Adipose tissue (tissue), 3 donors: ENCODE measurements around the gene SYNDIG1. TPM values are rescaled to one million over a fixed set of nuclear protein-coding genes. Genes with fewer than 3 reads are reported as not detected.

ENCODE experiments used
- H3K27ac ChIP-seq: one replicate; pipeline ENCODE4 v1.5.1; 2013; ENCODE audit warnings: low read depth, low read length
- WGBS, 3 donors: extraction: QIAGEN DNeasy Blood & Tissue Kit; methylation state at CpG; one replicate each; pipeline ENCODE4 v1.1.7; 2013; 5-methylcytosine and 5-hydroxymethylcytosine counted together
- polyA plus RNA-seq, 3 donors: library from polyadenylated mRNA; stranded (reverse); fragments of 200-250 nt; gene quantifications; one replicate each; pipeline ENCODE4 v1.2.3, GENCODE V29; 2013
- donor health status: healthy with polysubstance abuse.
- donor health status: Bipolar disorder and iron deficiency.
- donor health status: healthy.

SYNDIG1 gene
- polyA plus RNA-seq, 3 donors: 0.07 to 0.10 TPM; not detected in 1

DNA sequence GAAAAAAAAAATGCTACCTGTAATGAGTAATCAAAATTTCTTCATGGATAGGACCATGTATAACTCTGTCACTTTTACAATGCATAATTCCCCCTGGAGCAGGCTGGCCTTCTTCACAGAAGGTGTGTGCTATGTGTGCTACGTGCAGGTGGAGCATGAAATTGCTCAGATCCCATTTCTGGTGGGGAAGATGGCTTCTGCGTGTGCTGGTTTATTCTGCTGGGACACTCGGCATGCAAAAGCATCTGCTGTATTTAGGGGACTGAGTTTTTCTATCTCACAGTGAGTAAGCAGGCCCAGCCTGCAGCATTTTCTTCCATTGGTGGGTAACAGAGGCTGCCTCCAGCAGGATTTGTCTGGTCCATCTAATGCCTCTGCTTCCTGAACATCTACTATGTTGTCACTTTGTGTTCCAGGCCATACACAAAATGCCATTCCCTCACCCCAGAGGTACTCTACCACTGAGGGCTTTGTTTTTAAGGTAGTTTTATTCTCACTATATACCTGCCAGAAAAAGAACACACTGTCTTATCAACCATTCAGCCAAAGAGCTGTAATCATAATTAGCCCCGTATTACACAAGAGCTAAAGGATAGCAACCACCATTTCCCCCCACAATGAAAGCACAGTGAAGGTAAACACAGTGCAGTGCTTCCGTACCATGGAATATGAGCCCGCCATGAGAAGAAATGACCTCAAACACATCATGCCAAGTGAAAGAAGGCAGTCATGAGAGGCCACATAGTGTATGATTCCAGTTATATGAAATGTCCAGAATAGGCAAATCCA is 62.4 kb downstream of the SYNDIG1 start:
- WGBS, 3 donors: 75 to 85% (median 83%) methylated on average over 6 of the region's 6 CpGs
- no peak overlapping the region for H3K27ac ChIP-seq

DNA sequence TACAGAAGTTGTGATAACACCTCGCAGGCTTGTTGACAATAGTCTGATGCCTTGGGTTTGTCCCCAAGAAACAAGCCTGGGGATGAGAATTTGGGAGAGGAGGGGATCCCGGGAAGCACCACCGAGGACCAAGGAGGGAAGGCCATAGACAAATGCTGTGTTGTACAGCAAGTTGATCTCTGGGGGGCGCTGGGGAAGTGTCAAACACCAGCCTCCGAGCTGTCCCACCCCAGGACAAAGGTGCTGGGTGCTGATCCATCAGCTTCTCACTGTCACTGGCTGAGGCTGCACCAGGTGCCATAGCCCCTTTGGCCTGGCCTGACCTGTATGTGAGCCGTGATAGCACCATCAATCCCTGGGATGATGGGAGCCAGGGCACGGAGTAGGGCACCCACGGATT is 64.0 kb downstream of the SYNDIG1 start:
- WGBS, 3 donors: 78 to 89% (median 88%) methylated on average over 8 of the region's 8 CpGs
- no peak overlapping the region for H3K27ac ChIP-seq

DNA sequence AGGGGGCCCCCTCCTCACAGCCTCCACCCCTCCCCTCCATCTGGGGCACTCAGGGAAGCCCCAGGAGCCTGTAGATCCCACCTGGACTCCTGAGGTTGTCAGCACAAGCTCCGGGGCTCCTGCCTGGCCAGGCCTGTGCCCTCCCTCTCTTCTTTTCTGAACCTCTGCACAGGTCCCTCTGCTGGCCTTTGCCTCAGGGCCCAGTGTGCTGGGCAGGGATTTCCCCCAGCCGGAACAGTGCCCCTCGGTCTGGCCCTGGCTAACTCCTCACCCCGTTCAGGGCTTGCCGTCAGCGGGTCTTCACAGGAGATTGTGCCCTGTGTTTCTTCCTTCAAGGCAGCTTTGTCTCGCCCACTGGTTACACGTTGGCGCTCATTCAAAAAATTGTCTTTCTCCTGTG is 64.9 kb downstream of the SYNDIG1 start:
- WGBS, 3 donors: 83 to 86% (median 84%) methylated on average over 9 of the region's 9 CpGs
- H3K27ac ChIP-seq: no peak overlapping the region

DNA sequence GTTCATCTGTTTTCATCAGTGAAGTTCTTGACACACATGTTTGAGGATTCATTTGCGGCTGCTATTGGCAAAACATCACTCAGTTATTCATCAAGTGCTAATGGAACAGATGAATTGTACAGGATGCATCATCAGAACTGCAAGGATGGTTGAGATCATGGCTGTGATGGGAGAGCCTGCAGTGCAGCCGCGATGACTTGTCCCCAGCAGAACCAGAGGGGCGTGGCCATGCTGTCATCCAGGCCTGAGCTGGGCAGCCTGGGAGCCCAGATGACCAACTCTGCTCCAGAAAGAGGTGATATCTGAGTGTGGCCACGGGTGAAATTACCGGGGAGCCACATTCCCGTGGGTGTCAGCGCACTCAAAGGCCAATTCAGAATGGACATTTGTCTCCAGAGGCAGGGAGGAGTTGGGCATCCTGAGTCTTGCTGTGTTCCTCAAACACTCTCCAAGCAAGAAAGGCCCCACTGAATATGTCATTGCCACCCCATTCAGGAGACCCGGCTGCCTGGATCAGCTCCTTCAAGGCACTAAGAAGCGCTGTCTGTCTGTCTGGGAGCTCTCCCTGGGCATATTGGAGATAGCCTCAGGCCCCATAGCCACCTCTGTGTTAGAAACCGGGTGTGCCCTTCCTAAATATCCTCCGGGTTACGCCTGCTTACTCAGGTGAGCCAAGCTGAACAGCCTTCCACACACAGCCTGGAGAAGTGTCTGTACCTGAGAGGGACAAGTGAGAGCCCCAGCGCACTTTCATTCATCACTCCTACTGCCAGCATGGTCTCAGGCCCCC is 66.7 kb downstream of the SYNDIG1 start:
- H3K27ac ChIP-seq: no peak overlapping the region
- WGBS, 3 donors: 89 to 94% (median 93%) methylated on average over 14 of the region's 14 CpGs

DNA sequence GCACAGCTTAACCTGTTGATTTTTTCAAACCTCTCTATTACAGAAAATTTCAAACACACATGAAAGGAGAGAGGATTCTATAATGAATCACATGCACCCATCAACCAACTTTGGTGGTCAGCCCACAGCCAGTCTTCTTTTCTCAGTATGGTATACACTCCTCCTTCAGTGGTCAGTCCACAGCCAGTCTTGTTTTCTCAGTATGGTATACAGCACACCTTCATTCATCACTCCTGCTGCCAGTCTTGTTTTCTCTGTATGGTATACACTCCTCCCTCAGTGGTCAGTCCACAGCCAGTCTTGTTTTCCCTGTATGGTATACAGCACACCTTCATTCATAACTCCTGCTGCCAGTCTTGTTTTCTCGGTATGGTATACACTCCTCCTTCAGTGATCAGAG is 67.8 kb downstream of the SYNDIG1 start:
- no peak overlapping the region for H3K27ac ChIP-seq
- WGBS, 3 donors: 92 to 93% (median 93%) methylated on average over 1 of the region's 1 CpG

DNA sequence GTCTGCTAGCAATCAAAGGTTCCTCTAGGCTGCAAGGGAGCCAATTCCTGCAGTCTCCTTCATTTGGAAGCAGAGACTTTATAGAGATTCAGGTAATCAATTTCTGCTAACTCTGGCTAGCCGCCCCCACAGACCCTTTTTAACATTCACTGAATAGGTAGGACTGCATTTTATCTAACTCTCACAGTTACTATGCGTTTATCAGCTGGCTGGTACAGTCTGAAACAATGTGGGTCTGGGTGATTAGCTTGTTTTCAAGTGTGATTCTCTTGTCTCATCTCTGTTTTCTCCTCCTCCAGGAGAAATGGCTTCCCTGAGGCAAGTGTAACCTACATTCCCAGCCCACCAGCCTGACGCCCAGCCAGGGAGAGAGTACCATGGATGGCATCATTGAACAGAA is 73.3 kb downstream of the SYNDIG1 start:
- no peak overlapping the region for H3K27ac ChIP-seq
- 66 to 83% (median 76%) methylated on average over 3 of the region's 3 CpGs for WGBS, 3 donors

DNA sequence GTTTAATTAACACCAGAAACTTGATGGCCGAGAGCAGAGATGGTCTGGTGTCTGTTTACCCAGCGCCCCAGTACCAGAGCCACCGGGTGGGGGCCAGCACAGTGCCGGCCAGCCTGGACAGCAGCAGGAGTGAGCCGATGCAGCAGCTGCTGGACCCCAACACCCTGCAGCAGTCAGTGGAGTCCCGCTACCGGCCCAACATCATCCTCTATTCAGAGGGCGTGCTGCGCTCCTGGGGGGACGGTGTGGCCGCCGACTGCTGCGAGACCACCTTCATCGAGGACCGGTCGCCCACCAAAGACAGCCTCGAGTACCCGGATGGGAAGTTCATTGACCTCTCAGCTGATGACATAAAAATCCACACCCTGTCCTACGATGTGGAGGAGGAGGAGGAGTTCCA is 73.7 kb downstream of the SYNDIG1 start:
- 79 to 91% (median 88%) methylated on average over 19 of the region's 19 CpGs for WGBS, 3 donors
- no peak overlapping the region for H3K27ac ChIP-seq

DNA sequence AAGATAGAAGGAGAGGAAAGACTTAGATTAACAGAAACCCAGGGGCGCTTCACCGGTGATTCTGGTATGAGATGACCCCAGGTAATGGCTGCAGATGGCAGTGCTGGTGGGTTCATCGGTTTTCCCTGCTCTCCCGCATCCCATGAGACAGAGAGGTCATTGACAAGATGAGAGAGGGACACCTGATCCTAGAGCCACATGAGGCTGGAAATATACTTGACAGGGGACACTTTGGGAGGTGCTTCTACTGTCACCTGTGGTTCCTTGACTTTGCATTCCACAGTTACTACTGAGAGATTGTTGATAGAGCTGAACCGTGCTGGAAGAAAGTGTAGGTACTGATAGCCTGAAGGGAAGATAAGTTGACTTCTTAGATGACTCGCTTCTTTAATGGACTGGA is 74.3 kb downstream of the SYNDIG1 start:
- no peak overlapping the region for H3K27ac ChIP-seq
- 78 to 95% (median 92%) methylated on average over 6 of the region's 6 CpGs for WGBS, 3 donors

DNA sequence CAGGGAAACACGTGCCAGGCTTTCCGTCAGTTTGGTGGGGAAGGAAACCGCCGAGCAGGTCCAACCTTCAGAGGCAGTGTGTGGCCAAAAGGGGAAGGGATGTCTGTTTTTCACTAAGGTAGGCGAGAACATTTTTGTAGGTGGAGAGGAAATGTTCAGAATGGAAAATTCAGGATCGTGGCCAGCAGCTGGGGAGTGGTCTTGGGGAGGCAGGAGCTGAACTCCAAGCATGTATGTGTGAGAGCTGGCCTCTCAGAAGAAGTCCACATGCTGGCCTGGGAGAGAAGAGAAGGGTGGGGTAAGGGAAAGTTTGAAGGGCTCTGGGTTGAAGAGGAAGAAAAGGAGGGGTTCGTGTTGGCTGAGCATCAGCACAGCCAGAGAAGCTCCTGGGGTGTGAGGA is 74.9 kb downstream of the SYNDIG1 start:
- 49 to 69% (median 55%) methylated on average over 7 of the region's 7 CpGs for WGBS, 3 donors

DNA sequence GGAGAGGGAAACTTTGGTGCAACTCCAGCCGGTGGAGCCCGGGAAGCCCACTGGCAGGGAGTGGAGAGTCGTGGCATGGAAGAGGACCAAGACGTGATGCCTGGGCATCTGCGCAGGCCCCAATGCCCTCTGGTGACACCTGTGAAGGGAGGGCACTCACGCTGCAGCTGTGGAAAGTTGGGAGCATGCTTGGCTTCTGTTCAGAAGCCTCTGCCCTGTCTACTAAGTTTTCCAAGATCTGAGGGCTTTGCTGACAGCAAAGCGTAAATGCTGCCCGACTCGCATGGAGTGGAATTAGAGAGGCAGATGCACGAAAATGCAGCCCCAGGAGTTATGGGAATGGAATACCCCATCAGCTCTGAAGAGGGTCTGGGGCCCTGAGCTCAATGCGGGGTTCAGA is 75.7 kb downstream of the SYNDIG1 start:
- WGBS, 3 donors: 83 to 87% (median 84%) methylated on average over 11 of the region's 11 CpGs

More for the DNA sequence above, 74.9 kb downstream of the SYNDIG1 start:
- no peak overlapping the region for H3K27ac ChIP-seq

DNA sequence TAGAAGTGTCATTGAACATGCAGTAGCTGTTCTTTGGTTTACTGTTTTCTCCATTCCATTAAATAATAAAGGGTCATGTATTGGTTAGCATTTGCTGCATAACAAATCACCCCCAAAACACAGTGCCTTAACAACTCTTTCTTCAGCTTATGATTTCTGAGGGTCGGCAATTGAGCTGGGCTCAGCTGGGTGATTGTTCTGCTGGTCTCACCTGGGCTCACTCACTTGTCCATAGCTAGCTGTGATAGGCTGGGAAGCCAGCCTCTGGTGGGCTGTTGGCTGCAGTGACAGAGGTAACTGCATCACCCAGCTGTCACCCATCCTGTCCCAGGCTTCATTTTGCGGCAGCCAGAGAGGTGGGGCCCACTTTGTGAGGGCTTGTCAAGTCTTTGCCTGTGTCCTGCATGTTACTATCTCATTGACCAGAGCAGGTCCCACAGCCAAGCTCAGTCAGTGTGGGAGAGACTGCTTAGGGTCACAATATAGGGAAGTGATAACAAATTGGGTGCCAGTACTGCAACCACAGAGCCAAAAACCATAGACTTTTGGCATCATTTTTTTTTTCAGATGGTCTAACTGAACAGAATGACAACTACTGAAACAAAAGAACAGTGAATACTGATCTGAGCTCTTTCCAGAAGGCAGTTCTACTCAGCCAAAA is 76.9 kb downstream of the SYNDIG1 start:
- H3K27ac ChIP-seq: no peak overlapping the region
- 94 to 98% (median 95%) methylated on average over 2 of the region's 2 CpGs for WGBS, 3 donors

More for the DNA sequence above, 75.7 kb downstream of the SYNDIG1 start:
- H3K27ac ChIP-seq: no peak overlapping the region

DNA sequence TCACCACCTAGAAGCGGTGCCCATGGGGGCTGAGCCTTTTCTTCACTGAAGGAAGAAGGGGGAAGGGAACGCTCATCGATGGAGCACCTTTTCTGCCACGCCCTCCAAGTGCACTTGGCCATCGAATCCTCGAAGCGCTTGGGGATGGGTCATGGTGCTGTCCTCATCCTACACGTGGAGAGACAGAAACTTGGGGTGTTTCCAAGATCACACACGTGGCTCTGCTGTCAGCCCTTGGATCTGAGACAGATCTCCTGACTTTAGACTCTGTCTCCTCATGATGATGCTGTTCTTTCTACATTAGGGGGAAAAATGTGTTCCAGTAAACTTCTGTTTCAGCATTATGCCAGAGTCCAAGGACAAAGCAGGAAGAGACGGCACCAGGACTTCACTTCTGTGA is 78.5 kb downstream of the SYNDIG1 start:
- no peak overlapping the region for H3K27ac ChIP-seq
- 75 to 82% (median 80%) methylated on average over 10 of the region's 10 CpGs for WGBS, 3 donors

DNA sequence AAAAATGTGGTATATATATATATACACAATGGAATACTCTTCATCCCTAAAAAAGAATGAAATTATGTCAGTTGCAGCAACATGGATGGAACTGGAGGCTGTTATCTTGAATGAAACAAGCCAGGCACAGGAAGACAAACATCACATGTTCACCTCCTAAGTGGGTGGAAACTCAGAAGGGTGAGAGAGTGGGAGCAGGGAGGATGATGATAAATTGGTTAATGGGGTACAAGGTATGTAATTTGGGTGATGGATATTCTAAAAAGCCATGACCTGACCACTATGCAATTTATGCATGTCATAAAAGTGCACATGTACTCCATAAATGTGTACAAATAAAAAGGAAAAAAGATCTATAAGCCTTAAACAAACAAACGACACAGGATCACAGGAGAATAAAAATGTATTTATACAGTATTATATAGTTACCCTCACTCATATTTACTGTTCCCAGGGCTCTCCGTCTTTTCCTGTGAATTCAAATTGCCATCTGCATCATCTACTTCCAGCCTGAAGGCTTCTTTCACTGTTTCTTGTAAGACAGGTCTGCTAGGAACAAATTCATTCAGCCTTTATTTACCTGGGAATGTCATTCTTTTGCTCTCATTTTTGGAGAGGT is 89.8 kb downstream of the SYNDIG1 start:
- WGBS, 3 donors: 54 to 68% (median 58%) methylated on average over 2 of the region's 2 CpGs

DNA sequence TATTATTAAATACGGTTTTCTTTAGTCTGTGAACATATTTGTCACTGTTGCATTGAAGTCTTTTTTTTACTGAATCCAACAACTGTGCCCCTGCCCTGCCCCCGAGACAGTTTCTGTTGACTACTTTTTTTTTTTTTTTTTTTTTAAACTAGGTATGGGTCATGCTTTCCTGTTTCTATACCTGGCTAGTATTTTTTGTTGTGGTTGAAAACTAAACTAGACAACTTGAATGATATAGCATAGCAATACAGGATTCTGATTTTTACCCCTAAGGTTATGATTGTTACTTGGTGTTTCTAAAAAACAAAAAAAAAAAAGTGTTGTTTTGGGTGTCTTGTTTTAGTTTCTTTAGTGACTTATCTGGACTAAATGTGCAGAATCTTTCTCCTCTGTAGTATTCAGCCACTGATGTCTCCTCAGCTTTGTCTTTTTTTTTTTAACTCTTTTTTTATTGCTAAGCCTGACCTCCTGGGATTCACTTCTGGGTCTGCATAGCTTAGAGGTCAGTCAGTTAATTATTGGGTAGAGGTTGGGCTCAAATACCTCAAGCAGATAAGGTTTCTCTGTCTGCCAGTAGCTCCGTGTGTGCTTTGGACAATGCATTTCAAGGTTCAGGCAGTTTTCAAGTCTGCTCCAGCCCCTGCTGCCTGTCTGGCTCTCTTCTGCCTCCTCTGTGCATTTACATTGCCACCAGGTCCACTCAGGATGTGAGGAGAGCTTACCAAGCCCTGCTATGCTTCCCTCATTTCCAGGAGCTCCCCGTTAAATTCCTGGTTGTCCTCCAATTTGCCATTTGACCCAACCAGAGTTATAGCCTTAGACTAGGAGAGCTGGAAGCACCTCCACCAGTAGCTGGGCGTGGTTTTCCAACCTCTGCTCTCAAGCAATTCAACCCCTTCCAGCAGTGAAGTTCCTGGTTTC is 91.4 kb downstream of the SYNDIG1 start:
- H3K27ac ChIP-seq: no peak overlapping the region
- WGBS, 3 donors: 49 to 73% (median 67%) methylated on average over 5 of the region's 5 CpGs

More for the DNA sequence above, 89.8 kb downstream of the SYNDIG1 start:
- no peak overlapping the region for H3K27ac ChIP-seq

DNA sequence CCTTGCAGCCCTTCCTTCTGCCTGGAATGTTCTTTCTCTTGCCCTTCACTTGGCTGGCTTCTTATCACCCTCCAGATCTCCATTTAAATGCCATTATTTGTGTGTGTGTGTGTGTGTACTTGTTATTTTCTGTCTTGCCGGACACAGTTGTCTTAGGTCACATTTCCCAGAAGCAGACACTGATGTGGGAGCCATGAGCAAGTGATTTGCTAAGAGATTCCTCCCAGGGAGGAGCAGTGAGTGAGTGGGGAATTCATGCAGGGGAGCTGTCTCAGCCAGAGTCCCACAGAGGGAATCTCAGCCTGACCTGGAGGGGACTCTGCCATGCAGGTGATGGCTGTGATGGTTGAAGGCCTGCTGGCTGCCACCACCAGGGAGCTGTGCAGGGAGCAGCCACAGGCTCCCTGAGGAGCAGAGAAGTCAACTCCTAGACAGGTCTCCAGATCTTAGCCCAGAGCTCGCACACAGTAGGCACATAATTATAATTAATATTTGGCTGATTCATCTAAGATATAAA is 96.5 kb downstream of the SYNDIG1 start:
- H3K27ac ChIP-seq: no peak overlapping the region
- 62 to 81% (median 81%) methylated on average over 2 of the region's 2 CpGs for WGBS, 3 donors

DNA sequence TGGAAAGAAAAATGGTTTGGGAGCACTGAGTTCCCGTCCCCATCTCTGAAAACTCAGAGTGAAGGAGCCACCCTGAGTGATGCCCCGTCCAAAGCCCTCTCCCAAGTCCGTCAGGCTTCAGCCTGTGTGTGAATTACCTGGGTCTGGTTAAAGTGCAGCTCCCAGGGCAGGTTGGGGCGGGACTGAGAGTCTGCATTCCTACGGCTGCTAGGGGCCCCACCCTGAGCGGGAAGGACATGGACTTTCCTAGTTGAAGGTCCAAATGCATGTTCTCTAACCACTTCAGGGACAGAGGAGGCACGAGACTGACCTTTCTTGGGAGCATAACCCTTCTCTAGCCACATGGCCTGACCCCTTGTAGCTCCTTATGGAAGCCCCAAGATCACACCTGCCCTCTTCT is 97.2 kb downstream of the SYNDIG1 start:
- H3K27ac ChIP-seq: no peak overlapping the region
- WGBS, 3 donors: 74 to 86% (median 83%) methylated on average over 7 of the region's 7 CpGs

DNA sequence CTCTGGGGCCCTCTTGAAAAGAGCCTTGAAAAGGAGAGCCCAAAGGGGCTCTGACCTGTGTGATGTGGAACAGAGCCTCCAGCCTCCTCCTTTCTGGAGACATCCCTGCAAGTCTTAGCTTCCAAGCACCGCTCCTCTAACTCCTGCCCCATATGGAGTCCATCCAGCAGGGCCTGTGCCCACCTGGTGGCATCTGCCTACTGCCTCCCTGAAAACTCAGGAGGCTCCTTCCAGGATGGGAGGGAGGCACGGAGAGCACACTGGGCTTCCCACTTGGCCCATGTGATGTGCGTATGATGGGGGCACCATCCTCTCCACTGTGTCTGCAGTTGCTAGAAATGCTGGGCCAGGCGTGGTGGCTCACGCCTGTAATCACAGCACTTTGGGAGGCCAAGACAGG is 98.1 kb downstream of the SYNDIG1 start:
- WGBS, 3 donors: 80 to 98% (median 91%) methylated on average over 5 of the region's 5 CpGs
- no peak overlapping the region for H3K27ac ChIP-seq

DNA sequence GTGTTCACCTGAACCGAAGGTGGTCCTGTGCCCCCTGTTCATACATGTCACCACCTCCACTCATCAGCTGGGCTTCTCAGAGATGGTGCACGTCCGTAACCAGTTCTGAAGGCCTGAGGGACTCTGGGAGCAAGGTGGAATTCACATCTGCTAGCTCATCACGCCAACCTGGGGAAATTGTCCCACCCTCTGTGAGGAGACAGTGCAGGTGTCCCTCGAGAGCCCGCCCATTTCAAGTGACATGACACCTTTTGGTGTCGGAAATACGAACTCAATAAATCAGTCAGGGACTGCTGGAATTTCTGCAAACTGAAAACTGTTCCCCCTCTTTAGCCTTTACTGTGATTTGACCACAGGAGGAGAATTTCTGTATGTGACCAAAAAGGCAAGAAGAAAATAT is 99.4 kb downstream of the SYNDIG1 start:
- no peak overlapping the region for H3K27ac ChIP-seq
- WGBS, 3 donors: 59 to 80% (median 79%) methylated on average over 8 of the region's 8 CpGs
